Measurements from ENCODE around the gene H2BK1.

DNA sequence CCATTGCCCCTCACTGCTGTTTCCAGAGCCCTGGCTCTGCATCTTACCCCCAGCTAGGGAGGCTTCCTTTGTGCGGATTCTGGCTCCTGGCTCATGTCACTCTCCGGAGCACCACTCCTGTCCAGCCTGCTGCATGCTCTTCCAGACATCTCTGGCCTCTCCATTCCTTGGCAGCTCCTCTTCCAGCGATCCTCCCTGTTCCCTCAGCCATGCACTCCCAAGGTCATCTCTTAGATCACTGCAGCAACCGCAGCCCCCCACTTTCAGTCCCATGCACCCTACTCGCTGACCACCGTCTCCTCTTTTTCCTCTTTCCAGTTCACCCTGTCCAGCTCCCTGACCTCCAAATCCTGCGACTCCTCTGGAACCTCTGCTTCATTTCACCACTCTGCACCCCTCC, 45.1 kb upstream of the H2BK1 start:
- no peak for TF ChIP-seq GATA3 (IDR thresholded peaks at IDR 0.05; ENCODE audit: low read depth, low read length)
- TF ChIP-seq GATA2 (IDR thresholded peaks at IDR 0.05; ENCODE audit: low read depth, low read length), result no peak

Data from SH-SY5Y (cell line).